ENCODE measurements around the gene CHEK2.
A peak's percentile ranks its signal among the peaks of the same experiment; 100 is the strongest.
"Not testable (repeated sequence)": the region's sequence is repeated elsewhere in the genome, so short reads cannot be mapped to it uniquely, and the experiment has no call there.

CHEK2 gene

DNA sequence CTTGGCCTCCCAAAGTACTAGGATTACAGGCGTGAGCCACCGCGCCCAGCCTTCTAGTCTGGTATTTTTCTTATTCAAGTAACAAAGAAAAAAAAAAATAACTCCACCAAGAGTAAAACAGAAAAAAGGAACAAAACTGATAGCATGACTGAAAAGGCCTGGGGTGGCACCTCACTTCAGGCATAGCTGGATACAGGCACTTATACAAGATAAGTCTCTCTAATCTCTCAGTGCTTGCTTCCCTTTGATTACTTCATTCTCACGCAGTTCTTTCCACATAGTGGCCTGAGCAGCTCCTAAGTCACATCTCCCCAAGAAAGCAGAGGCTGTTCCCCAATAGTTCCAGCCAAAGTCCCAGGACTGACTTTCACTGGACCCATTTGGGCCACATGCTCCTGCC, 58.7 kb downstream of the CHEK2 start:
- not testable (repeated sequence) for DNase-seq

DNA sequence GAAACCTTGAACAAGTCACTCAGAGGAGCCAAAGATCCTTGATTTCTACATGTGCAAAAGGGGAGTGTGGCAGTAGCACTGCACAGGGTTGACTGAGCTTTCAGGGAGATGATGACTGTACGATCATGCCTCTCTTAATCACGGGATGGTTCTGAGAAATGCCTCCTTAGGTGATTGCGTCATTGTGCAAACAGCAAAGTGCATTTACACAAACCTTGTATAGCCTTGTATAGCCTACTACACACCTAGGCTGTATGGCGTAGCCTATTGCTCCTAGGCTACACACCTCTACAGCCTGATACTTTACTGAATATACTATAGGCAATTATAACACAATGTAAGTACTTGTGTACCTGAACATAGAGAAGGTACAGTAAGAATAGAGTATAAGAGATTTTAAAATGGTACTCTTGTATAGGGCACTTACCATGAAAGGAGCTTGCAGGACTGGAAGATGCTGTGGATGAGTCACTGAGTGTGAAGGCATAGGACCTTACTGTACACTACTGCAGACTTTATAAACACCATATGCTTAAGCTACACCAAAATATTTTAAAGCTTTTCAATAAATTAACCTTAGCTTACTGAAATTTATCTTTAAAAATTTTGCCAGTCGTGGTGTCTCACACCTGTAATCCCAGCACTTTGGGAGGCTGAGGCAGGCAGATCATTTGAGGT, 60.7 kb downstream of the CHEK2 start:
- DNase-seq: not testable (repeated sequence)

DNA sequence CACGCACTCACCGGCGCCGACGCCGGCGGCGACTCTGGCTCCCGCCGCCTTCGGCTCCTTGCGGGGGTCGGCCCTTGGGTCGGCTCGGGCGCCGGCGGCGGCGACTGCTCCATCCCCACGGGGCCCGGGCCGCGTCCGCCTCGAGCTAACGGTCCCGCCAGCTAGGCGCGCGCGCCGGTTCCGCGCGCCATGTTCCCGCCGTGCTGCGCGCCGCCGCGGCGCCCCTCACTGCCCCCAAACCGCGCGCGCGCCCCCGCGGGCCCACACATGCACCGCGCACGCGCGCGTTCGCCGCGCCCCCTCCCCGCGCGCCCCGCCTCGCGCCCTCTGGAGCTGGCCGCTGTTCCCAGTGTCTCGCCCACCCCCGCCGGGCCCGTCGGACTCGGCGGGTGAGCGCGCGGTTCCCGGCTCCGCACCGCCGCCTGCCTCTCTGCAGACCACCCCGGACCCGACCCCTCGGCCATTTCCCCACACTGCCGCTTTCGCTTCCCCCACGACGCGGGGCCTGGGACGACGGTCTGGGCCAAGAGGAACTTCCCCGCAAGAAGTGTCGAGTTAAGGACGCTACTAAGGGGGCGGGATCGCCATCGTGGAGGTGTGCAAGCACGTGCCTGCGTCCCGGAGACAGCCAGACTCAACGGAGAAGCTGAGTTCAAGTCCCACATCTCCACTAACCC, 61.9 kb downstream of the CHEK2 start, which contains the start of gene TTC28:
TTC28 (minus strand) TSS at position 230 of the 677 bp plus-strand sequence; CDS start at position 113, 117 bp downstream.
- peak in 2 of 5 experiments; percentile 40 to 43 for DNase-seq

GRCh38 chr22:28678778-28679610, 62.6 kb downstream of the CHEK2 start:
- DNase-seq: peak in 2 of 5 experiments; percentile 16 to 18

DNA sequence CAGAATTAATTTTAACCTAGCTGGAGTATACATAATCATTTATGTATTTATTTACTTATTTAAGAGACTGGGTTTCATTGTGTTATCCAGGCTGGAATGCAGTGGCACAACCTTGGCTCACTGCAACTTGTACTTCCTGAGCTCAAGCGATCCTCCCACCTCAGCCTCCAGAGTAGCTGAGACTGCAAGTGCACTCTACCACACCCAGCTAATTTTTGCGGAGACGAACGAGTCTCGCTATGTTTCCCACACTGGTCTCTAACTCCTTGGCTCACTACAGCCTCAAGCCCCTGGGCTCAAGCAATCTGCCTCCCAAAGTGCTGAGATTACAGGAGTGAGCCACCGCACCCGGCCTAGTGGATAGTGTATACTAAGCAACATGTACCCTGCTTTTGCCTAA, 63.5 kb downstream of the CHEK2 start:
- not testable (repeated sequence) for DNase-seq

DNA sequence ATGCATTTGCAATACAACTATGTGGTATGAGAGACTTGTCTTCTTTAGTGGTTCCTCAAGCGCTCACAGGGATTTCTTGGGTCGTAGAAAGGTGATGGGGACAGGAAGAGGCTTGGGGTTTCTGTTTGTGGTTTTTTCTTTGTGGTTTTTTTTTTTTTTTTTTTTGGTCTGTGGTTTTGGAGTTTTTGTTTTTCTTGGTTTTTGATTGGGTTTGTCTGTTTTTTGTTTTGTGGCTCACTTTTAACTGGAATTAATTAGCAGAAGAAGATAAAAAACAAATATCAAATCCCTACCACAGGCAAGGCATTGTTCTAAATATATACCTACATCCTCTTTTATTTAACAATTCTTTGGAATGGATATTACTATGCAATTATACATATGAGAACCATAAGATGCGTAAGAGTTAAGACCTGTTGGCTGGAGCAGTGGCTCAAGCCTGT, 67.5 kb downstream of the CHEK2 start:
- DNase-seq: peak in 2 of 5 experiments; percentile 56 to 88

DNA sequence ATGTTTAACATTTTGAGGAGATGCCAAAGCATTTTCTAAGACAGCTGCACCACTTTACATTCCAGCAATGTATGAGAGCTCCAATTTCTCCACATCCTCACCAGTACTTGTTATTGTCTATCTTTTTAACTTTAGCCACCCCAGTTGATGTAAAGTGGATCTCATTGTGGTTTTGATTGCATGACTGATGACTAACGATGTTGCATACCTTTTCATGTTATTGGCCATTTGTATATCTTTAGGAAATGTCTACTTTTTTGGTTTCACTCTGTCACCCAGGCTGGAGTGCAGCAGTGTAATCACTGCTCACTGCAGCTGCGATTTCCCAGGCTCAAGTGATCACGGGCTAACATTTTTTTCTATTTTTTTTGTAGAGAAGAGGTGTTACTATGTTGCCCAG, 70.9 kb downstream of the CHEK2 start:
- peak in 1 of 5 experiments; percentile 5 for DNase-seq

GRCh38 chr22:28670161-28670560, 71.5 kb downstream of the CHEK2 start:
- no peak for DNase-seq

- DNase-seq: no peak
Observed at GRCh38 chr22:28669387-28669786, 72.2 kb downstream of the CHEK2 start.

DNA sequence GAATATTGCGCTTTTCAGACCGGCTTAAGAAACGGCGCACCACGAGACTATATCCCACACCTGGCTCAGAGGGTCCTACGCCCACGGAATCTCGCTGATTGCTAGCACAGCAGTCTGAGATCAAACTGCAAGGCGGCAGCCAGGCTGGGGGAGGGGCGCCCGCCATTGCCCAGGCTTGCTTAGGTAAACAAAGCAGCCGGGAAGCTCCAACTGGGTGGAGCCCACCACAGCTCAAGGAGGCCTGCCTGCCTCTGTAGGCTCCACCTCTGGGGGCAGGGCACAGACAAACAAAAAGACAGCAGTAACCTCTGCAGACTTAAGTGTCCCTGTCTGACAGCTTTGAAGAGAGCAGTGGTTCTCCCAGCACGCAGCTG, 78.1 kb downstream of the CHEK2 start:
- not testable (repeated sequence) for DNase-seq

- no peak for DNase-seq
Observed at GRCh38 chr22:28658448-28658847, 83.2 kb downstream of the CHEK2 start.

- no peak for DNase-seq
Observed at GRCh38 chr22:28656181-28656580, 85.4 kb downstream of the CHEK2 start.

DNA sequence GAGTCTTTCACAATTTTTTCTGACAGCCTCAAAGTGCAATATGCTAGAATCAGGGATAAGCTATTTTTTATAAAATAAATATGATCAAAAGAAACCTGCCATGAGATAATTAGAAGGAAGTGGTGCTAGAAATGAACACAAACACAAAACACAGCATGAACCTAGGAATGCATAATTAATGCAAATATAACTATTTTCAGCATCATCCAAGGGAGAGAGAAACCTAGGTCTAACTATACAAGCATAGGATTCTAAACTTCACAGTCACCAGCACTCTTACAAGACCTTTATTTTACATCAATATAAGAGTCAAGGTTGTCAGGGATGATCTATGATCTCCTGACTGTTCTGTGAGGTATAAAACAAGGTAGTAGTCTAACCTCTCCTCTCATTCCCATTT, 91.2 kb downstream of the CHEK2 start:
- DNase-seq: no peak

DNA sequence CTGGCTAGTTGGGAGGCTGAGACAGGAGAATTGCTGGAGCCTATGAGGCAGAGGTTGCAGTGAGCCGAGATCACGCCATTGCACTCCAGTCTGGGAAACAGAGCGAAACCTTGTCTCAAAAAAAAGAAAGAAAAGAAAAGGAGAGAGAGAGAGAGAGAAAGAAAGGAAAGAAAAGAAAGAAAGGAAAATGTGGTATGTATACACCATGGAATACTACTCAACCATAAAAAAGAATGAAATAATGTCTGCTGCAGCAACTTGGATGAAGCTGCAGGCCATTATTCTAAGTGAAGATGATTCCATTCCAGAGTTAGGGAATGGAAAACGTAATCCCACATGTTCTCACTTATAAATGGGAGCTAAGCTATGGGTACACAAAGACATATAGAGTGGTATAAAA, 92.8 kb downstream of the CHEK2 start:
- DNase-seq: no peak

DNA sequence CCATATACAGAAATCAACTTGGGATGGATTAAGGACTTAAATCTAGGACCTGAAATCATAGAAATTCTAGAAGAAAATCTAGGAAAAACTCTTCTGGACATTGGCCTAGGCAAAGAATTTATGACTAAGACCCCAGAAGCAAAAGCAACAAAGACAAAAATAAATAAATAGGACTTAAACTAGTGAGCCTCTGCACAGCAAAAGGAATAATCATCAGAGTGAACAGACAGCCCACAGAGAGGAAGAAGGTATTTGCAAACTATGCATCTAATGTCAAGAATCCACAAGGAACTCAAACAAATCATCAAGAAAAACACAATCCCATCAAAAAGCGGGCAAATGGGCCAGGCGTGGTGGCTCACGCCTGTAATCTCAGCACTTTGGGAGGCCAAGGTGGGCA, 94.4 kb downstream of the CHEK2 start:
- no peak for DNase-seq

DNA sequence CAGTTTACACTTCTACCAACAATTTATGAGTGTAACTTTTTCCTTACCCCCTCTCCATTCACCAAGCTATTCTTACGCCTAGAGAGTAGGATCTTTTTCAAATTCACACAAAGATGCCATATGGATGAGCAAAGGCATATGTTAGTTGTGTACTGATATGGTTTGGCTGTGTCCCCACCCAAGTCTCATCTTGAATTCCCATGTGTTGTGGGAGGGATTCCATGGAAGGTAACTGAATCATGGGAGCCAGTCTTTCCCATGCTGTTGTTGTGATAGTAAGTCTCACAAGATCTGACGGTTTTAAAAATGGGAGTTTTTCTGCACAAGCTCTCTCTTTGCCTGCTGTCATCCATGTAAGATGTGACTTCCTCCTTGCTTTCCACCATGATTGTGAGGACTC, 102.3 kb downstream of the CHEK2 start:
- no peak for DNase-seq
